ACC112 (cell line): ENCODE measurements around the gene AP1M2.

ENCODE experiments used
- H2AFZ ChIP-seq: fragments of 200-600 bp; sonication (generic); one replicate; pipeline ENCODE4 v1.6.0; 2017; ENCODE audit warnings: antibody characterized with exemption, low read length; ENCODE audit not compliant: unreplicated experiment
- H3K27ac ChIP-seq: fragments of 200-600 bp; sonication (generic); 2 replicates; pipeline ENCODE4 v1.5.1; 2014; ENCODE audit warnings: low read depth, mild to moderate bottlenecking, antibody characterized with exemption, low read length, moderate library complexity
- H3K27me3 ChIP-seq: fragments of 200-600 bp; sonication (generic); 2 replicates; pipeline ENCODE4 v1.6.1; 2014; ENCODE audit warnings: mild to moderate bottlenecking, antibody characterized with exemption, low read length, moderate library complexity, mixed read lengths; ENCODE audit not compliant: insufficient read depth
- H3K36me3 ChIP-seq: fragments of 200-600 bp; sonication (generic); 2 replicates; pipeline ENCODE4 v1.6.1; 2016; ENCODE audit warnings: mild to moderate bottlenecking, antibody characterized with exemption, low read length, moderate library complexity, mixed read lengths; ENCODE audit not compliant: insufficient read depth
- H3K4me1 ChIP-seq: fragments of 200-600 bp; sonication (generic); one replicate; pipeline ENCODE4 v1.6.1; 2016; ENCODE audit warnings: low read length, mixed read lengths; ENCODE audit not compliant: insufficient read depth, unreplicated experiment, control insufficient read depth
- H3K4me3 ChIP-seq: fragments of 200-600 bp; sonication (generic); 2 replicates; pipeline ENCODE4 v1.5.1; 2014; ENCODE audit warnings: mild to moderate bottlenecking, low read depth, low read length
- H3K79me2 ChIP-seq: fragments of 200-600 bp; sonication (generic); one replicate; pipeline ENCODE4 v1.6.0; 2016; ENCODE audit warnings: low read length; ENCODE audit not compliant: control insufficient read depth, unreplicated experiment, insufficient read depth

Gene AP1M2

GRCh38 chr19:10565028-10565566 is 22.0 kb downstream of the AP1M2 start:
- no peaks in the 10 kb centered on the region for H3K27me3 ChIP-seq
- peak overlapping the region; percentile 97 for H3K4me3 ChIP-seq
- H3K79me2 ChIP-seq, result peaks cover 31% of the 10 kb centered on the region
- H3K27ac ChIP-seq, result peak overlapping the region; percentile 34; the same call in 1 of the 2 replicates
- H3K4me1 ChIP-seq, result peaks cover 21% of the 10 kb centered on the region
- peak overlapping the region; percentile 80 for H2AFZ ChIP-seq
- H3K36me3 ChIP-seq, result no peaks in the 10 kb centered on the region

GRCh38 chr19:10562609-10563008 is 24.5 kb downstream of the AP1M2 start:
- H3K36me3 ChIP-seq, result no peaks in the 10 kb centered on the region
- H3K27ac ChIP-seq, result no peak overlapping the region
- H3K79me2 ChIP-seq, result peaks cover 23% of the 10 kb centered on the region
- H3K4me3 ChIP-seq, result no peak overlapping the region
- peaks cover 21% of the 10 kb centered on the region for H3K4me1 ChIP-seq
- H3K27me3 ChIP-seq, result no peaks in the 10 kb centered on the region
- no peak overlapping the region for H2AFZ ChIP-seq

- no peak overlapping the region for H3K27ac ChIP-seq
- H3K79me2 ChIP-seq, result peaks cover 12% of the 10 kb centered on the region
- no peak overlapping the region for H2AFZ ChIP-seq
- no peaks in the 10 kb centered on the region for H3K36me3 ChIP-seq
- H3K27me3 ChIP-seq, result no peaks in the 10 kb centered on the region
- peaks cover 7% of the 10 kb centered on the region for H3K4me1 ChIP-seq
- no peak overlapping the region for H3K4me3 ChIP-seq
These were observed 27.0 kb downstream of the AP1M2 start for GRCh38 chr19:10560154-10560553.

GRCh38 chr19:10557603-10558197 is 29.4 kb downstream of the AP1M2 start:
- no peak overlapping the region for H3K27ac ChIP-seq
- H2AFZ ChIP-seq, result no peak overlapping the region
- H3K36me3 ChIP-seq, result peaks cover 4% of the 10 kb centered on the region
- H3K4me3 ChIP-seq, result no peak overlapping the region
- H3K79me2 ChIP-seq, result peaks cover 2% of the 10 kb centered on the region
- no peaks in the 10 kb centered on the region for H3K4me1 ChIP-seq
- no peaks in the 10 kb centered on the region for H3K27me3 ChIP-seq

GRCh38 chr19:10555610-10555973 is 31.5 kb downstream of the AP1M2 start:
- Histone ChIP-seq H3K79me2 (no peaks in the 10 kb centered on the region), H3K36me3 (peaks cover 9% of the 10 kb centered on the region), H3K4me3 (no peak overlapping the region), H3K27ac (no peak overlapping the region), H3K4me1 (no peaks in the 10 kb centered on the region), H2AFZ (no peak overlapping the region), H3K27me3 (no peaks in the 10 kb centered on the region)

GRCh38 chr19:10554760-10555609 is 32.1 kb downstream of the AP1M2 start:
- no peaks in the 10 kb centered on the region for H3K79me2 ChIP-seq

GRCh38 chr19:10553943-10554381 is 33.1 kb downstream of the AP1M2 start:
- Histone ChIP-seq H3K4me1 (no peaks in the 10 kb centered on the region), H2AFZ (no peak overlapping the region), H3K36me3 (peaks cover 9% of the 10 kb centered on the region), H3K79me2 (no peaks in the 10 kb centered on the region), H3K27ac (no peak overlapping the region), H3K4me3 (no peak overlapping the region), H3K27me3 (no peaks in the 10 kb centered on the region)

More at GRCh38 chr19:10554760-10555609, 32.1 kb downstream of the AP1M2 start:
- Histone ChIP-seq H3K27ac (no peak overlapping the region), H3K27me3 (no peaks in the 10 kb centered on the region), H3K4me3 (no peak overlapping the region), H2AFZ (no peak overlapping the region), H3K4me1 (no peaks in the 10 kb centered on the region), H3K36me3 (peaks cover 9% of the 10 kb centered on the region)

- no peaks in the 10 kb centered on the region for H3K27me3 ChIP-seq
- no peak overlapping the region for H3K4me3 ChIP-seq
- no peak overlapping the region for H2AFZ ChIP-seq
- no peak overlapping the region for H3K27ac ChIP-seq
- H3K4me1 ChIP-seq, result no peaks in the 10 kb centered on the region
- peaks cover 9% of the 10 kb centered on the region for H3K36me3 ChIP-seq
- no peaks in the 10 kb centered on the region for H3K79me2 ChIP-seq
These were observed 33.9 kb downstream of the AP1M2 start for GRCh38 chr19:10553087-10553667.

- H2AFZ ChIP-seq, result no peak overlapping the region
- H3K27ac ChIP-seq, result no peak overlapping the region
- H3K4me3 ChIP-seq, result no peak overlapping the region
- peaks cover 9% of the 10 kb centered on the region for H3K36me3 ChIP-seq
- no peaks in the 10 kb centered on the region for H3K27me3 ChIP-seq
- H3K79me2 ChIP-seq, result no peaks in the 10 kb centered on the region
- no peaks in the 10 kb centered on the region for H3K4me1 ChIP-seq
These were observed 34.5 kb downstream of the AP1M2 start for GRCh38 chr19:10552510-10553053.

- H2AFZ ChIP-seq, result no peak overlapping the region
- no peaks in the 10 kb centered on the region for H3K4me1 ChIP-seq
- H3K36me3 ChIP-seq, result peaks cover 9% of the 10 kb centered on the region
- no peak overlapping the region for H3K4me3 ChIP-seq
- H3K79me2 ChIP-seq, result no peaks in the 10 kb centered on the region
- no peaks in the 10 kb centered on the region for H3K27me3 ChIP-seq
- no peak overlapping the region for H3K27ac ChIP-seq
These were observed 35.3 kb downstream of the AP1M2 start for GRCh38 chr19:10551698-10552301.
